ENCODE results near the gene KLF13.
"Not testable (repeated sequence)": the region's sequence is repeated elsewhere in the genome, so short reads cannot be mapped to it uniquely, and the experiment has no call there.

Gene KLF13

DNA sequence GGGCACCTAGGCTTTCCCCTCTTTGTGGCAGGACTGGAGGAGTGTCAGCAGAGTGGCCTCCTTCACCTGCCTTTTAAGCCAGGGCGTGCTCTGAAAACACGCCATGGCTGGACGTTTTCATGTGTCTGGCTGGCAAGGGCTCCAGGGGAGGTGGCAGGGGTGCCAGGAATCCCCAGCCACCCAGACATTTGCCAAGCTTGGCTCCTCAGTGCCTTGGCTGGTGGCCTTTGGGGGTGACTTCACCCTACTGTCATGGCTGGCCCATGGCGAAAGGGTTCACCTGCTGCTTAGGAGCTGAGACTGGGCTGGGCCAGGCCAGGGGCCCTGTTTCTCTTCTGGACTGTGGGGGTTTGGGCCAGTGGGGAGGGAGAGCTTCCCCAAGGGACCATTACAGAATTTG lies 17.6 kb downstream of the KLF13 start:
- DNase-seq (ENCODE audit: insufficient read length, low spot score), result no peak
- FAIRE-seq, result no peak

- DNase-seq (ENCODE audit: insufficient read length, low spot score), result no peak
- FAIRE-seq, result no peak
These were observed 18.4 kb downstream of the KLF13 start for GRCh38 chr15:31344823-31345605.

DNA sequence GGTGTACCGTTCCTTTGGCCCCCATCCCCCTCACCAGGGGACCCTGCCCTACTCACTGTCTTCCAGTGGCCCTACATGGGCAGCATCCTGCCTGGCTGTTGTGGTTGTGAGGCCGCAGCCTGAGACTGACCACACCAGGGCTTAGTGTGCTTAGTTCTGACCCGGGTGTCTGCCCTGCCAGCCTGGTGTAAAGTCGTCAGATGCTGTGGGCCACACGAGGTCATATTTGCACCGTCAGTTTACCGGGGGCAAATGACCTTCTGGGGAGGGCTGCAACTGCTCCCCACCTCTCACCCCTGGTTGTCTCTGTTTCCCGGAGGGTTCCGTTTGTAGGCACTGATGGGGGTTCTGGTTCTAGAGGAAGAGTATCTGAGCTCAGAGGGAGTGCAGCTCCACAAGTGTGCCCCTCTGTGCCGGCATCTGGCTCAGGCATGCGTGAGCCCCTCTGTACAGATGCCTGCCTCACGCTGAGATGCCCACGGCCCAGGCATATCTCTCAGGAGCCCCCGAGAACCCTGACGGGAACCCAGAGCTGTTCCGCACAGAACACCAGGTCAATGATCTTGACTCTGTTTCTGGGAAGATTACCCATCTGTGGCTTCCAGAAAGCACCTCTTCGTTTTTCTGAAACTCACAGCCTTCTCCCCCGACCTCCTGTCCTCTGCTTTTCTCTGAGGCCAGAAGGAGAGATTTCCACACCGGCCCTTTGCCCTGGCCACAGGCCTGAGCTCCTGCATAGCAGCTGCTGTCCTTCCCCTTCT lies 19.2 kb downstream of the KLF13 start:
- DNase-seq (ENCODE audit: insufficient read length, low spot score), result no peak
- no peak for FAIRE-seq

DNA sequence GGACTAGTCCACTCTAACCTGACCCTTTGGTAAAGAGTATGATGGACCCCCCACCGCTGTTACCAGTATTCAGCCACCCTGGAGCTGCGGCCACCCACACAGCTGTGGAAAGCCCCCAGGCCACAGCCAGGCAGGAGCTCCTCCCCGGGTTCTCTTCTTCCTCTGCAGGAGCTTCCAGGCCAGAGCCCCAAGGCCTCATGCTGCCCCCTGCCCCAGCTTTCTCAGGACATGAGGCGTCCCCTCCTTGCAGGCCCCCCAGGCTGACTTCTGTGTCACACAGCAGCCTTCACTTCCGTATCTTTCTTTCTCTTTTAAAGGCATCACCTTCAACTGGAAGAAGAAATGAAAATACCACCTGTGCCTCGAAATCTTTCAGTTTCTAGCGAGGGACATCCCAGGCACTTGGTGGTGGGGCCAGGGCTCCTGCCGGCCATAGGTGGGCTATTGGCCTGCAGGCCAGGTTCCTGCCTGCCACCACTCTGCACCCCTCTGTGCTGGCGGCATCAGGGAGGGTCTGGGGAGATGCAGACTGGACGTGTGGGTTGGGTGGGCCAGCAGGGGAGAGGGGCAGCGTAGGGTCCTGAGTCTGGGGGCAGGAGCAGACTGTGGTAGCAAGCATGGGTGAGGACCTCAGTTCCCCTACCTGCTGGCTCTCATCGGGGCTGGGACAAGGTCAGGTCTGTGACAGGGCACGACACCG lies 19.9 kb downstream of the KLF13 start:
- DNase-seq (ENCODE audit: insufficient read length, low spot score) (no peak), FAIRE-seq (peak; percentile 99)

DNA sequence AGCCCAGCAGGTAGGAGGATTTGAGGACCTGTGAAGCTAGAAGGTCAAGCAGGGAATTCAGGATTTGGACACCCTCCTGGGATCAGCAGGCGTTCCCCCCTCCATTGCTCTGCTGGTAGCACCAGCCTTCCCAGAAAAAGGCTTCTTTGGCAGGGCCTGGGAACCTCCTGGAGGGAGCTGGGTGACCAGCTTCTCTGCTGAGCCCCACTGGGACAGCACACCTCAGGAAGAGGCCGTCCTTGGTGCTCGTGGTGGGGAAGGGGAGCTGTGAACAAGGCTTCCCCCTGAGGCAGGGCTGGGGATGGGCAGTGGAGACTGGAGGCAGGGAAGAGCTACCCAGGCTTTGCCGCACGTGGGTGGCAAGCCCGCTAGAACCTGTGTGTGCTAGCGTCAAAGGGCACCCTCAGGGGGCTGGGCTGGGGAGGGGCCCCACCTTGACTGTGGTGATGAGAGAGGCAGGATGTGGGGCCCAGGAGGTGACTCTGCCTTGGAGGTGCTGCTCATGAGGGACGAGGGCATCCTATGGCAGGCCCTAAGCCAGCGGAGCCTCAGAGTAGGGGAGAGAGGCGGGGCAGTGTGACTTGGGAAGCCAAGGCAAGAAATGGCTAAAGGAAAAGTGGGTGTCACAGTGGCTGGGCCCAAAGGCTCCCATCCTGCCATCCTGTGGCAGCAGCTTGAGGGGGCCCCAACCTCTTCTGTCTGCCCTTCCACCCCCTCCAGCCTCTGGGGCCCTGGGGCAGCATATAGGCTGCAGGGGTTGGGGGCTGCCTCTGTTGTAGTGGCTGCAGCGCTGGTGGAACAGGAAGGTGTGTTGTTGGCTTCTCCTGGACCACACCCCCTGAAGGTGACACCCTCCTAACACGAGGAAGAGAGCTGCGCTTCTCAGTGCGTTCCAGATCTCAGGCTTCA lies 20.7 kb downstream of the KLF13 start:
- FAIRE-seq, result no peak
- DNase-seq (ENCODE audit: insufficient read length, low spot score), result no peak

DNA sequence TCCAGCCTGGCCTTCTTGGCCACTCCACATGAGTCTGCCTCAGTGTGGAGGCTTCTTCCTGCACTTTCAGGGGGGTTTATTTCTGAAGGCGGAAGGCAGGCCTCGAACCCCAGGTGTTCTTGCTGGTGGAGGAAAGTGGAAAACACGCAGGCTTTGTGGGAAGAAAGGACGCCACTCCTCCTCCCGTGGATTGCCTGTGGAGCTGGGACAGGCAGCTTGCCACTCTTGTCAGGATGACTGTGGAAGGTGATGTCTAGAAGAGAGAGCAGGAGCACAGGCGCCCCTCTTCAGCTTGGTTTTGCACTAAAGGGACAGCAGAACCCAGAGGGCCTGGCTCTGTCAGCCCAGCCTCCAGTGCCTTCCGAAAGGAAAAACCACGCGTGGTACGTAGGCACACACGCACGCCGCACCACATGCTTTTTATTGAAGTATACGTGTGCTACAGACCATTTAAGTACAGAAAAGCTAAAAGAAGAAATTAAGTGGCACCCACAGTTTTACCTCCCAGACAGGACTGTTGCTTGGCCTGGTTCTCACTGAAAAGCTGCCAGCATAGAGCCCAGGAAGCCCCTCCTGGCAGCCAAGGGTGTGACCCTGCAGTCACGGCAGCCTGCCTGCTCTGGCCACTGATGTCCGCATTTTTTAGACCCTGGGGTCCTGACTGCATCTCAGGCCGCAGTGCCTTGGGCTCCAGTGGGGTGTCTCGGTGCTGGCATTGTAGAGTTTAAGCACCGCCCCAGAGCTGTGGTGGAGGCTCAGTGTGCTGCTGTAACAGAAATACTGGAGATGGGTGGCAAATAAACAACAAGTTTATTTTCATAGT lies 21.6 kb downstream of the KLF13 start:
- DNase-seq (ENCODE audit: insufficient read length, low spot score) (no peak), FAIRE-seq (no peak)

DNA sequence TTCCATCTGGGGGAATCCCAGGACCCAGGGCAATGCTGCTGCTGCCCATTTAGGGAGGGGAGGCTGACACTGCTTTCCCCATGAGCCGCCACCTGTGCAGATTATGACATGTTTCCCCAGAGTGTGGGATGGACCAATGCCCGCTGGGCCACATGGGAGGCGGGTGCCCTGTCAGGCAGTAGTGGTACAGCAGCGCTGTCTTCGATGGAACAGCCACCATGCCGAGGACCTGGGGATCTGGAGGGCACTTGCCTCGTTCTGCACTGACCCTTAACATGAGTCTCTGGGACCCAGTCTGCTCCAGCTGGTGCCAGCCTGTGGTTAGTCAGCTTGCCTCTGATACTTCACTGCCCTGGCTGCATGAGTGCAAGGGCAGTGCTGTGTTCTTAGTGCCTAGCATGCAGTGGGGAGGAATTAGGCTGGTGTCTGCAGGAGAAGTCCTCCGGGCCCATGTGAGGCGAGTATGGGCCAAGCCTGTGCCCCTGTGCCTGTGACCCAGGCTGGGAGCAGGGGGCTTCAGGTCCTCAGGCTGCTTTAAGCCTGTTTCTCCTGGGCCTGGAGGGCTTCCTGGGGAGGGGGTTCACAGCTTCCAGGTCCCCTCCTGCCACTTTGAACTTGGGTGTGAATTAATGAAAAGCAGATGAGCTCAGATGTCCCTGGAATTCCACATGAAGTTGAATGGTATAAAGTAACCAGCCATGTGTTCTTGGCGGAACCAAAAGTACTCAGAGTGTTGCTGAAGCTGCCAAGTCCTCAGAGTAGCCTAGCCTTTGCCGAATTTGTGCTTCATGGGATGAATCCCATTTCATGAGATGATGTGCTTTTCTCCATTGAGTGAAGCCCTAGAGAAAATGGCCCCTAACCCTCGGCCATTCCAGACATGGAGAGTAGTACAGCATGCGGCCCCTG lies 22.9 kb downstream of the KLF13 start:
- DNase-seq (ENCODE audit: insufficient read length, low spot score) (no peak), FAIRE-seq (no peak)

DNA sequence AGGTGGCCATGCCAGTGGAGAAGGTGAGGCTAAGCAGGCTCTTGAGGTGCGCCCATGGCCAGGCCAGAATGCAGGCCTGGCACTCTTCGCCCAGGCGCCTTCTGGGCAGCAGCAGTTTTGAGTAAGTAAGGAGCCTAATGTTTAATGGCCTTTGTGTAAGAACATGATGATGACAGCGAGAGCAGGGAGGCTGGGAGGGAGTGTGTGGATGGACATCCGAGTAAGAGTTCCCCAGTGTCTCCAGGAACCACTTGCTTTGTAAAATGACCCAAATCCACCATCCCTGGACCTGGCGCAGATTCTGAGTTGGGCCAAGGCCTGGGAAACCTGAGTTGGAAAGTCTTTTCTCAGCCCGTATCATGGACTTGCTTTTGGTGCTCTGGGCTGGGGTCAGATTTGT lies 24.1 kb downstream of the KLF13 start:
- FAIRE-seq (no peak), DNase-seq (ENCODE audit: insufficient read length, low spot score) (no peak)

GRCh38 chr15:31352339-31352751 lies 25.7 kb downstream of the KLF13 start:
- no peak for DNase-seq (ENCODE audit: insufficient read length, low spot score)
- peak; percentile 60 for FAIRE-seq

- DNase-seq (ENCODE audit: insufficient read length, low spot score), result peak; percentile 70
- peak; percentile 98 for FAIRE-seq
These were observed 26.5 kb downstream of the KLF13 start for GRCh38 chr15:31352911-31353811.

DNA sequence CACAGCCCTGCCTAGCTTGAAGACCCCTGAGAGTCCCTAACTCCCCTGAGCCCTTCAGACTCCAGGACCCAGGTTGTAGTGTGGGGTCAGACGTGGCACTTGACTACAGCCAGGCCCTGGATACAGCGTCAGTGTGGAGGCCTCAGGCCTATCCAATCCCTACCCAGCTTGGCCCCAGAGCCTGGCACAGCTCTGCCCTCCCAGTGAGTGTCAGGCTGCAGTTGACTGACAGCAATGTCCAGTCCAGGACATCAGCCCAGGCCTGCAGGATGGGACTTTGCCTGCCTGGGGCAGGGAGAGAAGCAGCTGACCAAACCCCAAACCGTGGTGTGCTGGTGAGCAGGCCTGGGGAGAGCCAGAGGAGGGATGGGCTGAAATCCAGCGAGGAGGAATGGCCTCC lies 27.3 kb downstream of the KLF13 start:
- FAIRE-seq, result no peak

GRCh38 chr15:31356097-31356496 lies 29.5 kb downstream of the KLF13 start:
- not testable (repeated sequence) for FAIRE-seq; DNase-seq (ENCODE audit: insufficient read length, low spot score)

More for the DNA sequence above, 27.3 kb downstream of the KLF13 start:
- no peak for DNase-seq (ENCODE audit: insufficient read length, low spot score)

GRCh38 chr15:31357148-31357547 lies 30.5 kb downstream of the KLF13 start:
- FAIRE-seq (no peak), DNase-seq (ENCODE audit: insufficient read length, low spot score) (no peak)

- DNase-seq (ENCODE audit: insufficient read length, low spot score) (no peak), FAIRE-seq (no peak)
These were observed 31.5 kb downstream of the KLF13 start for GRCh38 chr15:31358163-31358562.

- FAIRE-seq (no peak), DNase-seq (ENCODE audit: insufficient read length, low spot score) (no peak)
These were observed 32.5 kb downstream of the KLF13 start for GRCh38 chr15:31358957-31359701.

- no peak for FAIRE-seq
- DNase-seq (ENCODE audit: insufficient read length, low spot score), result no peak
These were observed 33.1 kb downstream of the KLF13 start for GRCh38 chr15:31359702-31360111.

GRCh38 chr15:31360158-31360561 lies 33.5 kb downstream of the KLF13 start:
- no peak for FAIRE-seq
- no peak for DNase-seq (ENCODE audit: insufficient read length, low spot score)

Data from GM19239 (cell line).